ENCODE data around the gene SKAP1.
A peak's percentile ranks its signal among the peaks of the same experiment; 100 is the strongest.
"Not testable (repeated sequence)": the region's sequence is repeated elsewhere in the genome, so short reads cannot be mapped to it uniquely, and the experiment has no call there.

The SKAP1 gene

DNA sequence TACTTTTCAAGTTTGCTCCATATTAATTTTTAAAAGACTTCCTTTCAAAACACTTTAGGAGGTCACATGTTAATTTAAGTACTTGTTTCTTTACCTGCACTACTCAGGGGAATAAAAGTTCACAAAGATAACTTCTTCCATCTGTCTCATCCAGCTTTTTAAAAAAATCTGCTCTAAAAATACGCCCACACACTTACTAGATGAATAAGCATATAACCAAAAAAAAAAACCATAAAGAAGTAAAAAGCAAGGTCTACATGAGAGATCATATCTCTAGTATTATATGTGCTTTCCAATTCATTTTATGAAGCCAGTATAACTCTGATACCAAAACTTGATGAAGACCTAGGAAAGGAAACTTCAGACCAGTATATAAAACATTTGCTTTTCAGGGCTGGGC is 17.2 kb downstream of the SKAP1 start:
- no peak for DNase-seq

DNA sequence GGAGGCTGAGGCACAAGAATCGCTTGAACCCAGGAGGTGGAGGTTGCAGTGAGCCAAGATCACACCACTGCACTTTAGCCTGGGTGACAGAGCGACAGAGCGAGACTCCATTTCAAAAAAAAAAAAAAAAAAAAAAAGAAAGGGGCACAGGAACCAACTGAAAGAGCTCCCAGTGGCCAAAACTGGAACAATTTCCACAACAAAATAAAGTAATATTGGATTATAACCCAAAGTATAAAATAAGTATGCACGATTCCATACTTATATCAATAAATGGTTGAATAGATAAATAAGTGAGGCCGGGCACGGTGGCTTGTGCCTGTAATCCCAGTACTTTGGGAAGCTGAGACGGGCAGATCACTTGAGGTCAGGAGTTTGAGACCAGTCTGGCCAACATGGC is 19.2 kb downstream of the SKAP1 start:
- not testable (repeated sequence) for DNase-seq

DNA sequence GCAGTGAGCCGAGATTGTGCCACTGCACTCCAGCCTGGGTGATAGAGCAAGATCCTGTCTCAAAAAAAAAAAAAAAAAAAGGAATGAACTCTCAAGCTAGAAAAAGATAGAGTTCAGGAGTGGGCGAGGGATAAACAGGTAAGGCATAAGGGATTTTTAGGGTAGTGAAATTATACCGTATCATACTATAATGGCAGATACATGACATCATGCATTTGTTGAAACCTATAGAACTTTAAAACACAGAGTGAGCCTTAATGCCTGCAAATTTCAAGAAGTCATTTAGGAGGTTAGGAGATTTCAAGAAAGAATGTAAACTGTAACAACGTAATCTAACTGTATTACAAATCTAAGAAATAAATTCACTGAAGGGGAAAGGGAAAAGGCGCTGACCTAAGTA is 20.4 kb downstream of the SKAP1 start:
- no peak for DNase-seq

DNA sequence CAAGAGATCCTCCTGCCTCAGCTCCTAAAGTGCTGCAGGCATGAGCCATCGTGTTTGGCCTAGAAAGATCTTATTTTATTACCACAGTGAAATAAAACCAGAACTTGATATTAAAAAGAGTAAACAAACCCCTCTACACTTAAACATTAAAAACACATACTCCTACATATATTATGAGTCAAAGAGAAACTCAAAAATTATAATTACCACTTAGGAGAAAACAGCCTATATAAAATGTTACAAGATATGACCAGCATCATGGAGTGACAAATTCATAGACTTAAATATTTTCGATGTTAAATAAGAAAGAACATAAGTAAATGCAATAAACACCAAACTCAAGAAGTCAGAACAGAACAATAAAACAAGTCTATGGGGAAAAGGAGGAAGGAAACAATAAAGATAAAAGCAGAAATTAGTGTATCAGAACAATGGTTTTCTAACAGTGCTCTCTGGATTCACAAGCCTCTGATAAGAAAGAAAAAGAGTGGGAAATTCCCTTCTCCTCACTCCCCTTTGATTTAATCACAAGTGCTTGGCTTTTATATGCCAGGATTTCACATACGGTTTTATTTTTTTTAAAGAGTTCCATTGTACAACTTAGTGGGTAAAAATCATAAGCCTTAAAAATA is 23.0 kb downstream of the SKAP1 start:
- DNase-seq: no peak

DNA sequence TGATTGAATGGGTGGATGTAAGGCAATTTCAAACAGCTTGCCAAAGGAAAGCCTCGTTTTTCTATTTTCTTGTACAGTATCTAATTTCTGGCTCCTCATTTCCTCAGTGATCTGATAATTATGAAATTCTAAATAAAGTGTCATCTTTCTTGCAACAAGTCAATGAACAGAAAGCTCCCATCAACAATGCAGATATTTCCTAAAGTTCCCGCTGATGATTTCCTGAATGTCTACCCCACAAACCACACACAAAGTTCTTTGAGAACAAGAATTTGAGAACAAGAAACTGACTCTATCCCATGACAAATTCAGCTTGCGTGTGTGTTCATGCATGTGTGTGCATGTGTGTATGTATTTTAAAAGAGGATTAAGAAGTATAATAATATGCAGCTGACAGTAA is 35.2 kb downstream of the SKAP1 start:
- no peak for DNase-seq

DNA sequence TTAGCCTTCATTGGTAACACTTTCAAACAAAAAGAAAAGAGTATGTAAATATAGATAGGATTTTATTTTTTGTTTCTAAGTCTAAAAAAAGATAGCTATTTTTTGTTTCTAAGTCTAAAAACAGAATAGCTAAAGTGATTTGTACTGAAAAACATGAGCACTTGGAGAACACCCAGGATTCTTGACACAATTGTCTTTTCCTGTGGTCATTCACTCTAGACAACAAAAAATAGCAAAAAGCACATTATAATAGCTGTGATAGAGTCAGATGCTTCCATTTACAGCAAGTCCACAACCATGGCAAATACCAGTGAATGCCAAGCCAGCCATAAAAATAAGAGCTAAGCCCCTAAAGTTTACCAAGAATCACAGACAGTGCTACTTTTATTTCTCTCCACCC is 36.7 kb downstream of the SKAP1 start:
- DNase-seq: no peak

DNA sequence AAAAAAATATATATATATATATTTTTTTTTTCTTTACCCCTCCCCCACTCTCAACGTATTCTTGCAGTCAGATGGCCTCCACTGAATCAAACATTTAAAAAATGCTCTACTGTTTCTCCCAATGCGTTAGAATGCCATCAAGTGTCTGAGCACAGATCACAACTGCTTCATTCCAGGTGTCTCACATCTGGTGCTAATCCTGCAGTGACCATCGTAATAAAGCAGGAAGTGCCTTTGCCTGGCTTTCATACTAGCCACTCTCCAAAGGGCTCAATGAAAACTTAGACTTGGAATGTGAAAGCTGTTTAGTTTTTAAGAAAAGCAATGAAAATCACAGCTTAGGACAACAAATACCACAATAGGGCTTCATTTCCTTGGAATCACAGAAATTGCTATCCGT is 37.2 kb downstream of the SKAP1 start:
- DNase-seq: no peak

DNA sequence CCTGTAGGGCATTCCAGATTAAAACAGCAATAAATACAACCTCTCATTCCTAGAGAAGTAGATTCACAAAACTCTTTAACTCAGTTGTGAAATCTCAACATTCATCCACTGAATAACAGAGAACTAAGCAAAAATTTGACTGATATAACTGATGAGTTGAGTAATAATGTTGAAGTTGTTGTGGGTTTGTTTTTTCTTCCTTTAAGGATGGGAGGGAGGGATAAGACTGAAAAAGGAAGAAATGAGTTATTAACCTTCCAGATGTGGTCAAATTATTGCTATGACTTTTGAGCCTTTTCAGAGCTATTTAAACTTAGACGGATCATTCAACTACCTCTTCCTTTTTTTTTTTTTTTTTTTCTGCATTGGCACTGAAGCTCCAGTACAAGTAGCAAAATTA is 38.6 kb downstream of the SKAP1 start:
- no peak for DNase-seq

DNA sequence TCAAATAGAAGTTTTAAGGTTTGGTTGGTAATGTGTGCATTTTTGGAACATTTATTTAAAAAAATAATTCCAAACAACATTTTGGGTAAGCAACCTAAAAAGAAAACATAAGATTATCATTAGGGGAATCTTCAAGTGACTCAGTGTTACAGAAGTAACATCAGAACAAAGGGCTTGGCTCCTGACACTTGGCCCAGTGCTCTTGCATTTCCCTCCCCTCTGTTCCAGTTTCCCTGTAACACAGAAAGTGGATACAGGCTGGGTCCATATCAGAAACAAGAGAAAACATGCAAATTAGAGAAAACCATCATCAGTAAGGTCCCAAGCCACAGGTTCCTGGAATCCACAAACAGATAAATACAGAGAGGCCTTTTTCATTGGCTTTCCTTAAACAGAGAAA is 40.1 kb downstream of the SKAP1 start:
- no peak for DNase-seq

DNA sequence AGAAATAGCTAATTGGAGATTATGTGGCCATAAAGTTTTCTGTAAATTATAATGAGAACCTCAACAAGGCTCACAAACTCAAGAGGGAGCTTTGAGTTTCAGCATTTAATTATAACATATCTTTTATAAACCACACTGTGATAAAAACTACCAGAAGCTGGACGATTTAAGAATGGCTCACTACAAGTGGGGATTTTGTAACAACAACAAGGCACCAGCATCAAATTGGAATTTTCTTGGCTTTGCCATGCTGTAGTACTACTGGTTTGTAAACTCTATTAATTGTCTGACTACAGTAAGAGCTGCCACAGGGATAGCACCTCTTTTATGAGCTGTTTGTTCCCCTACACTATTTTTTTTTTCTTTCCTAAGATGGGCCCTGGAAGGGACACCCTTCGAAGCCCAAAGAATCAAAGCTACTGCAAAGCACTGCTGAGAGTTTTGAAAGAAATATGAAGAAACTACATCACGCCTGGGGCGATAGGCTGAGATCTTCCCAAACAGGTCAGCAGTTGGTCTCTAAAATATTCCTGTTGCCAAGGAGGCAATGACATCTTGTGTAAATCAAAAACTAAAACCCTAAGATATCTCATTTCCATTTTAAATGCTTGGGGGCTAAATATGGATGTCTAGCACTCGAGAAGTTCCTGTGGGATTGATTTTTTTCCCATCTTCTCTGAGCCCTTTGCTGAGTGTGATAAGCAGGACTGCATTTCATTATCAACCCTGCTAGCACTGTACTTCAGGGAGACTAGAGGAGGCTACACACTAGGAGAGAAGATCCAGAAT is 40.9 kb downstream of the SKAP1 start:
- DNase-seq: no peak

DNA sequence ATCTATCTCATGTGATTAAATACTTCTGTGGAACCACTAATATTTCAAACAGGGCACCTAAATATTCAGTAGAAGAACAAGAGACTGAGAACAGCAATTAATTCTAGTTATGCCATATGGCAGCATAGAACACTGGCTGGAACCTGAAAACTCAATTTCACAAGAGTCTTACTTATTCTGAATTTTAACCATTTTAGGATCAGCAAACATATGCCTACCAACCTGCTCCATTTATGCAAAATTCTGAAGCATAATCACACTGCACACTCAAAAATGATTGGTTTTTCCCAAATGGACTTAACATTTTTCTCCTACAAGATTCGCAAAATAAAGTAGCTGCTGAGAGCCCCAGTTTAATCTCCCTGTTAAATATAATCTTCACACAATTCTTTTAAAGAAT is 43.2 kb downstream of the SKAP1 start:
- DNase-seq: no peak

DNA sequence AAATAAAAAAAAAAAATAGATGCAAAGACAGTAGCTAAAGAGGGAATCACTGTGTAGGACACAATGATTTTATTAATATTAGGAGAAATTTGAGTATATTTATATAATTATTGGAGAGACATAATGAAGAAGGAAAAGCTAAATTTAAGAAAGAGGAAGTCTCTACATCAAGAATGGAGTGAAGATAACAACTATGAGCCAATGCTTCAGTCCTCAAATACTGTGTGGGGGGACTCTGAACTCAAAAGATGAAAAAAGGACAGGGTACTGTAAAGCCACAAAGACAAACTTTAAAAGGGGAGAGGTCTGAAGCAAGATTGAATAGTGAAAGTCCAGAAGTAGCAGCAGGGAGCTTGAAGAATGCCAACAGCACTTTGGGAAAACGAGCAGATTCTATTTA is 44.7 kb downstream of the SKAP1 start:
- DNase-seq: no peak

DNA sequence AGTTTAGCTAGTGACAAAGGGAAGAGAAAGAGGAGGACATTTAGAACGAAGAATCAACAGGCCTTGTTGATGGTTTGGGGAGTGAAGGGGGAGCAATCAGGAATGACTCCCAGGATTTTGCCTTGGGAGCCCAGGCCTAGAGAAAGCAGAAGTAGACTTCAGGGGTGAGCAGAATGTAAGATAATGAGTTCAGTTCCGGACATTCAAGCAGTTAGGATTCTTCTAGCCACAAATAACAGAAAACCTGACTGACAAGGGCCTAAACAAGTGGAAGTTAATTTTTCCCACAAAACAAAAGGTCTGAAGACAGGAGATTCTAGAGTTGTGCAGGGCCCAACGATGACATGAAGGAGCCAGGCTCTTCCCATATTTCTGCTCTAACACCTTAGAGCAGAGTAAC is 45.9 kb downstream of the SKAP1 start:
- DNase-seq: no peak

DNA sequence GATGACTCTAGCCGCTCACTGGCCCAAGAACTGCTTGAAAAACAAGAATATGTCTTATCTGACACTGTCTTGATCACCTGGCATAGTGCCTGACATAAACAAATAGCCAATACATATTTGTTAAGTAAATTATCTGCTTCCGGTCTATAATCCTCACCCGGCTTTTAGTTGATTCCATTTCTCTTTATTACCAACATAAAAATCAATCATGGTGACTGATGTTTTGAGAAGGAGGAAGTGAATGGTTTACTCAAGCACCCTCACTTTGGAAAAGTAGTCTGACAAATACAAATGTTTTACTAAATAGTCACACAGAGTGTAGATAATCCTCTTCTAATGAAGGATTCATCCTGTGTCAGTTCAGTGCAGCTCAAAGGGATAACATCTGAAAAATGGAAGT is 47.0 kb downstream of the SKAP1 start:
- no peak for DNase-seq

DNA sequence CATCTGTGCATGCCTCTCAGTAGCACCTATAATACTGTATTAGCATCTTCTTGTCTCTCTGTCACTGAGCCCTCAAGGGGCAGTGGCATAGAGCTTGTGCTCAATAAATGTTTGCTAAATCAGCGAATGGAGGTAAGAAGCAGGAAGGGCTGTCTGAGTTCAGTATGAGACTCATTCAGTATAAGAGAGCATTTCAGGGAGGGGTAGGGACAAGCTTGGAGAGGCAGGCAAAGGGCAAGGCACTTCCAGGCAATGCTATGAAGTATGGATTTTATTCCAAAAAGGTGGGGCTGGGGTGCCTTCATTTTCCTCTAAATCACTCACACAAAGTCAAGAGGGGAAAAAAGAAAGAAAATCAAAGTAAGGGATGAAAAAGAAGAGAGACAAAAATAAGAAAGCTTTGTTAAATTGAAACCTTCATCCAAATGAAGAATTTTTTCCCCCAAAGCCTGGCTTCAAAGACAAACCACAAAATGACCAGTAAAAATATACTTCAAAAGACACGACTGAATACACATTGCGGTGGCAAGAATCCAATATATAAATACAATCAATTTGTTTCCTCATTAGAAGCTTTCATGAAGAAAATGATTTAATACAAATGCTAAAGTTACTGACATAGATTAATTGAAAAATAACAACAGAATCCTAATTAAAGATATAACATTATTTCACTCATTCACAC is 51.2 kb downstream of the SKAP1 start:
- no peak for DNase-seq

DNA sequence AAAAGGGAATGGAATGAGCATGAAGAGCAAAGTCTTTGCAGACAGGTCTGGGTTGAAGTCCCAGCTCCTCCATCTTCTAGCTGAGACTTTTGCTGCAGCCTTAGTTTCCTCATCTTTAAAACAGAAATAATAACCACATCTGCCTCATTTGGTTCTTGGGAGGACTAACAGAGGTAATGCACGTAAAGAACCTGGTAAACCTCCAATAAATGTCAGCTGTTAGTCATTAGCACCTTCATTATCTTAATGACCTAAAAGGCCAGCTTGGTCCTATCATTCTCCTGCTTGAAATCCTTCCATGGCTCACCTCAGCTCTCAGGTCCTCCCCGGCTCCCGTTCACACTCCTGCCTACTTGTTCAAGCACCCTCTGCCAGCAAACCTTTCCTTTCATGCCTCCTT is 51.8 kb downstream of the SKAP1 start:
- DNase-seq: no peak

DNA sequence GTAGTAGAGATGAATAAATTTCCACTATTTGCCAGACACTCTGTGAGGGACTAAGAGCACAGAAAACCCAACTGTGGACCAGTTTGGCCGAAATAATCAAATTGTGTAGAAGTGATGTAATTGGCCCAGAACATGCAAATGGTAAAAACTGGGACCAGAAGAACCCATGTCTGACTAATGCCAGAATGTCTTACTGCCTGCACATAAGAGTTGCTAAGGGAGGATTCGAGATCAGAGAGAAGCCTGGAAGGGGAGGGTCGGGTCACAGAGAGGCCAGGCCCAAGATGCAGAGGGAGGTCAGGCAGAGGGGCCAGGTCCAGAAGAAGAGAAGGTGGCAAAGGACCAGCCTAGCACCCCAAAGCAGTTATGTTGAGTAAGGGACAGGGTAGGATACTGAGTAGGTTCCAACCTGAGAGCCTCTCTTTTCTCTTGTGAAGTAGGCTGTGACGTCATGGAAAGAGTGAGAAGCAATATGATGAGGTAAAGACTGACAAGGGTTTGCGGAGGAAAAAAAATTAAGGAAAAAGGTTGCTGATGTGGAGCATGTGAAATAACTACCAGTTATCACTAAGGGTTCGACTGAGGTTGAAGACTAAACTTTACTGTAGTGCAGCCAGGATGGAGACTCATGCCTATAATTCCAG is 53.2 kb downstream of the SKAP1 start:
- no peak for DNase-seq

DNA sequence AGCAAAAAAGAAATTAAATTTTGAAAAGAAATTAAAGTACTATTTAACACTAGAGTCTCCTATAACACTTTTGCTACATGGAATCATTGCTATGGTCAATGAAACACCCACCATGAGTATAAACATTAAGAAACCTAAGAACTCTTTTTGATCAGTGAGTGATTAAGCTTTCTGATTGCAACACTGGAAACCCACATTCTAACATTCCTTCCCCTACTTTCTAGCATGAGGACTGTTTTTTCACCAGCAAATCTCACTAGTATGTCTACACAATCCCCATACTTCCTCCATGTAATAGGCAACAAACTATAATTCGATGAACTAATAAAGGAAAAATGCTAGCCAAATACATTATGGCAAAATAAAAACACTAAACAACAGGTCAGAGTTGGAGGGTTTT is 54.7 kb downstream of the SKAP1 start:
- no peak for DNase-seq

DNA sequence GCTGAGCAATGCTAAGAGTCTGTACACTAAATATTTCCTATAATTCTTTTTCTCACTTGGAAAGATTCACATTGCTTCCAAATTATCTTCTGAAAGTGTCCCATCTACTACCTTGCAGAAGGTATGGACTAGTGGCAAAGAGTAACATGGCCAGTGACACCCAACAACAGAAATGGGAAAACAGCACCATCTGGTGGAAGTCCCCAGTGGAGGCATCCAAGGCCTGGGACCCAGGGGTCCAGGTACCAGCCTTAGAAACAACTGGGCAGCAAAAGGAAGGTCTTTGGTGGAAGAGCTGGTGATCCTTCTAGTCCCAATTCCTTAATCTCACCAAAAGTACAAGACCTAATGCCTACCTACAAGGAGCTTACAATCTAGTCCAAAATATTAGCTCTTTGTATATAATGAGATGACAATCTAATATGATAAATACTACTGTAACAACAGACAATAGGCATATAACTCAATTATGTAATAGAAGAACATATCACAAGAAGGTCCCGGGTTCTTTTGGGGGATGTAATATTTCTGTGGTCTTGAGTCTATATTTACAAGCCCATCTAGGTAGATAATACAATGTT is 55.3 kb downstream of the SKAP1 start:
- DNase-seq: peak; percentile 72

DNA sequence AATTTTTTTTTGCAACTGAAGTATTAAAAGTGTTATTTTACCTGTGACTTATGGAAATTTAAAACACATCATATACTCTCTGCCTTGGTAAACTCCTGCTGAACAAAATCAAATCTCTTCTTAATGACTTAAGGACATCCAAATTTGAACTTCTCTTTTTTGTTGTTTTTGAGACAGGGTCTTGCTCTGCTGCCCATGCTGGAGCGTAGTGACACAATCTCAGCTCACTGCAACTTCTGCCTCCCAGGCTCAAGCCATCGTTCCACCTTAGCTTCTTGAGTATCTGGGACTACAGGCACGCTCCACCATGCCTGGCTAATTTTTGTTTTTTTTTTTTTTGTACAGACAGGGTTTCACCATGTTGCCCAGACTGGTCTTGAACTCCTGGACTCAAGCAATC is 56.1 kb downstream of the SKAP1 start:
- no peak for DNase-seq

DNA sequence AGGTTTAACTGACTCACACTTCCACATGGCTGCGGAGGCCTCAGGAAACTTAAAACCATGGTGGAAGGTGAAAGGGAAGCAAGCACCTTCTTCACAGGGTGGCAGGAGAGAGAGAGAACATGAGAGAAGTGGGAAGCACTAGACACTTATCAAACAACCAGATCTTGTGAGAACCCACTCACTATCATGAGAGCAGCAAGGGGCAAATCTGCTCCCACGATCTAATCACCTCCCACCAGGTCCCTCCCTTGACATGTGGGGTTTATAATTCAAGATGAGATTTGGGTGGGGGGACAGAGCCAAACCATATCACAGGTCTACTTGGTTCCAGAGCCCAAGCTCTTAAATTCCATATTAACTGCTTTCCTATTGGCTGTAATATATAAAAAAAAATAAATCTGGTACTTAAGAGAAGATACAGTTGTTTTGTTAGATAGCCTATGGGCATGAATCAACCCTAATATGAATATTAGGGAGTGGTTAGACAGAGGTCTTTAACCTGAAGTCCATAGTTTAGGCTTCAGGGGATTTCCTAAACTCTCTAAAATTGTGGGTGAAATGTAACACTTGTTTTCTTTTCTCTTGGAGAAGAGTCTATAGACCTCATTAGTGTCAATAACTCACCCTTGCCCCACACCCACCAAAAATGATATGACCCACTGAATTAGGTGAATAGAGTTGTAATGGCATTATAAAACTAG is 56.7 kb downstream of the SKAP1 start:
- DNase-seq: no peak

DNA sequence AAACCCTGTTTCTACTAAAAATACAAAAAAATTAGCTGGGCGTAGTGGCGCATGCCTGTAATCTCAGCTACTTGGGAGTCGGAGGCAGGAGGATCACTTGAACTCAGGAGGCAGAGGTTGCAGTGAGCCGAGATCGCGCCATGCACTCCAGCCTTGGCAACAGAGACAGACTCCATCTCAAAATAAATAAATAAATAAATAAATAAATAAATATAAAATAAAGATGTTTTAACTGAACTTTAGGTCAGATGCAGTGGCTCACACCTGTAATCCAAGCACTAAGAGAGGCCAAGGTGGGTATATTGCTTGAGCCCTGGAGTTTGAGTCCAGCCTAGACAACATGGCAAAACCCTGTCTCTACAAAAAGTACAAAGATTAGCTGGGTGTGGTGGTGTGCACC is 61.0 kb downstream of the SKAP1 start:
- DNase-seq: not testable (repeated sequence)
